ENCODE results near the gene SPDYE2. TPM values are rescaled to one million over a fixed set of nuclear protein-coding genes. Genes with fewer than 3 reads are reported as not detected.

The SPDYE2 gene, protein sequence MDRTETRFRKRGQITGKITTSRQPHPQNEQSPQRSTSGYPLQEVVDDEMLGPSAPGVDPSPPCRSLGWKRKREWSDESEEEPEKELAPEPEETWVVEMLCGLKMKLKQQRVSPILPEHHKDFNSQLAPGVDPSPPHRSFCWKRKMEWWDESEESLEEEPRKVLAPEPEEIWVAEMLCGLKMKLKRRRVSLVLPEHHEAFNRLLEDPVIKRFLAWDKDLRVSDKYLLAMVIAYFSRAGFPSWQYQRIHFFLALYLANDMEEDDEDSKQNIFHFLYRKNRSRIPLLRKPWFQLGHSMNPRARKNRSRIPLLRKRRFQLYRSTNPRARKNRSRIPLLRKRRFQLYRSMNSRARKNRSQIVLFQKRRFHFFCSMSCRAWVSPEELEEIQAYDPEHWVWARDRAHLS
- not detected in 2 replicates for total RNA-seq

DNA sequence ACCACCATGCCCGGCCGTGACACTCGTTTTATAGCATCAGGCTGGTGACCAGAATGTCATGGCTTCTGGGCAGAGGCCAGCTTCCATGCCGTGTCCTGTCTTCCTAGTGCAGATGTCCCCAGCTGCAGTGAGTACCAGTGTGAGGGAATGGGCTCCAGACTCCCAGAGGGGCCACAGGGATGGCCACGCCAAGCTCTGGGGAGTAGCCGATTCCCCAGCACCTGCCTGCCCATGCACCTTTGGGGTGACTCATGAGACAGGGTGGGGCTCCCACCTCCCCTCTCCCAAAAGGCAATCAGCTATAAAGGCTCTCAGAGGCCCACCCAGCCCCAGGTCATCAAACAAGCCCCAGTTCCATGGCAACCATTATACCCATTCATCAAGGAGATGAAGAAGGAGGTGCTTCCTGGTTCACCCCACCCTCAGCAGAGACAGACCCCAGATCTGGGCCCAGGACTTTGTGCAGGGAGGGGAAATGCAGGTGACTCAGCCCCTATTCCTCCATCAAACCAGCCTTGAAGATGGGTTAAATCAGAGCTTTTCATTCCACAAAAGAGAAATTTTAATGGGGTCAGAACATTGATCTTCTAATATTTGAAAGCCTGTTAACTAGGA, at the start of gene SPDYE2:
SPDYE2 (plus strand) TSS at position 419 of the 615 bp plus-strand sequence. CDS start 2,030 bp downstream, outside the sequence.

DNA sequence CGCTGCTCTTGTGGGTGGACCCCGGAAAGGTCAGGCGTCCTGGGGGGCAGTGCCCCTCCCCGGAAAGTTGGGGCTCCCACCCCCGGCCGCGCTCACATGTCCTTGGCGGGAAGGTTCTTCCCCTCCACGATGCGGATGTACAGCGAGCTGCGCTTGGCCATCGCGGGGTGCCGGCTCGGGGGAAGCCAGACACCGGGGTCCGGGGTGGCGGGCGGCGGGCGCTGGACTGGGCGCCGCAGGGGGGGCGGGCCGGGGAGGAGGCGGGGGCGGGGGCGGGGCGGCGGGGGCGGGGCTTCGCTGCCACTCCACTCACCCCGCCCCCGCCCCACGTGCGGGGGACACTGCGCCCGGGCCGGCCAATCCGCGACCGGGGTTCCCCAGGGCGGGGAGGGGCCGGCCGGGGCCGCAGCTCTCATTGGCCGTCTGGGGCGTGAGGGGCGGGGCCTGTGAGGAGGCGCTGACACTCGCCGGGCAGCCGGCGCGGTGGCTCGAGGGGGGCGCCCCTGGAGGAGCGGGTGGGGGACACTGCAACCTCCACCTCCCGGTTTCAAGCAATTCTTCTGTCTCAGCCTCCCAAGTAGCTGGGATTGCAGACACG, 33.4 kb upstream of the SPDYE2 start, which contains the start of gene RASA4B:
RASA4B (minus strand) TSS at position 228 of the 598 bp plus-strand sequence; CDS start at position 161, 67 bp downstream.

DNA sequence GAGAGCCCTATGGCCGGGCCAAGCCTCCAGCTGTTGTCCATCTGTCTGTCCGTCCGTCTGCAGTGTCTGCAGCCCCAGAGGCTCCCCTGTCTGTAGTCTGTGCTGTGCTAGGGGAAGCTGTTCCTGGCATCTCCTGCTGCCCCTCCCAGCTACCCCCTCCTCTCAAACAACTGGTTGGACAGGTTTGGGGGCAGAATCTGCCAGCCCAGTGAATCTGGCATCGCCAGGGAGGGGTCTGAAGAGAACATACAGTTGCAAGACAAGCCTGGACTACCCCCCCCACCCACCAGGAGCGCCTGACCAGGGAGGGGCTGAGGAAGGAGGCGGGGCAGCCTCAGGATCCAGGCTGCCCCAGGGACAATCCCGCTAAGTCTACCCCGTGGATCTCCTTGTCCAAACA, 7.4 kb upstream of the SPDYE2 start, which contains the start of gene UPK3BL2:
UPK3BL2 (minus strand) TSS at position 101 of the 400 bp plus-strand sequence; CDS start at position 41, 60 bp downstream.

DNA sequence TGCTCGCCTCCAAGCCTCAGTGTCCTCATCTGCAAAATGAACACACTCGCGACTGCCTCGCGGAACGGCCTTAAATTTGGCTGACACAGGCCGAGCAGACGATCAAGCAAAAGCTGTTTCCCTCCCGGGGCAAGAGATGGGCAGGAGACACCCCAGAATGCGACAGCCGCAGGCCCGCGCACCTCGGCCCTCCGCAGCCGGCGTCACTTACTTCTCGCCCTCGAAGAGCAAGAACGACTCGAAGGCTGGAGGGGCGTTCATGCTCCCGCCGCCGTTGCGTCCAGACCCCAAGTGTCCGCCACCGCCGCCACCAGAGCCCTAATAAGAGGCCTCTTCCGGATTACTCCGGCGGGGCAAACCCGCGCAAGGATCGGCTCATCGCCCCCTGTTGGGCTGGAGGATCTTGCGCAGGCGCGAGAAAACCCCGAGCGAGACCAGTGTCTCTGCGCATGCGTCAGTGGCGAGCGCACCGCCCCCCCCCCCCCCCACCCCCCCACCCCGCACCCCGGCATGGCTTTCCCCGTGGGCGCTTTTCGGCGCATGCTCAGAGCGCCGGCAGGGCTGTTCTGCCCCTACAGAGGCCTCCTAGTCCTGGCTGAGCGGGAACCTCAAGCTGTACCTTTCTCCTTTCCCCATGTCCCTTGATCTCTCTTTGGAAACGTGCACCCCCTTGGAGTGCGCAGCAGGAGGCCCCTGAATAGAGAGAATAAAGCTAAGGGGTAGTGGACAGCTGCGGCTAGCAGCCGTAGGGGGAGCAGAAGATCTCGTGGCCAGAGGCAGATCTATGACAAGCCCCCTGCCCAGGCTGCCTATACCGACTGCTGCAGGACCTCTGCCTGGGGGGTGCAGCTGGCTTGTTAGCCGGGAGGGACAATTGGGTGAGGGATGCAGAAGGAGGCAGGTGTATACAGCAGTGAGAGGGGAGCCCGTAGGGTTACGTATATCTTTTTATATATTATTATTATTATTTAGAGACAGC, 21.5 kb downstream of the SPDYE2 start, which contains the start of gene POLR2J3:
POLR2J3 (minus strand) TSS at position 323 of the 979 bp plus-strand sequence; CDS start at position 261, 62 bp downstream.

Other genes with a start within 250 kb of the SPDYE2 start
- gene SPDYE6, start 194.8 kb upstream of the SPDYE2 start, total RNA-seq = 0.06 TPM in 1 of 2 replicates, not detected in the other
- gene PRKRIP1, start 154.9 kb upstream of the SPDYE2 start, total RNA-seq = 10.7 and 12.6 TPM in 2 replicates
- gene ORAI2, start 117.7 kb upstream of the SPDYE2 start, total RNA-seq = 42.1 and 143 TPM in 2 replicates
- gene ALKBH4, start 86.4 kb upstream of the SPDYE2 start, total RNA-seq = 8.1 and 8.5 TPM in 2 replicates
- 23.3 and 28.5 TPM in 2 replicates for gene LRWD1, start 86.2 kb upstream of the SPDYE2 start, total RNA-seq
- 25.2 and 36.8 TPM in 2 replicates for gene POLR2J, start 72.3 kb upstream of the SPDYE2 start, total RNA-seq
- gene RASA4B, start 33.4 kb upstream of the SPDYE2 start, total RNA-seq = 8.3 and 9.2 TPM in 2 replicates
- 1.1 and 17.9 TPM in 2 replicates for gene UPK3BL2, start 7.5 kb upstream of the SPDYE2 start, total RNA-seq
- 10.5 and 104 TPM in 2 replicates for gene POLR2J3, start 21.4 kb downstream of the SPDYE2 start, total RNA-seq
- gene RASA4, start 65.5 kb downstream of the SPDYE2 start, total RNA-seq = 18.0 and 76.0 TPM in 2 replicates
- gene UPK3BL1, start 91.6 kb downstream of the SPDYE2 start, total RNA-seq = 2.3 and 18.7 TPM in 2 replicates
- gene SPDYE2B, start 99.1 kb downstream of the SPDYE2 start, total RNA-seq = not detected in 2 replicates
- 0.97 and 10.5 TPM in 2 replicates for gene POLR2J2, start 120.4 kb downstream of the SPDYE2 start, total RNA-seq
- 6.8 and 11.6 TPM in 2 replicates for gene FAM185A, start 197.8 kb downstream of the SPDYE2 start, total RNA-seq